KMS-11 (cell line): ENCODE measurements around the gene FOXE3.

ENCODE experiments used
- H2AFZ ChIP-seq: fragments of 200-600 bp; sonication (generic); 2 replicates; pipeline ENCODE4 v1.6.1; 2016; ENCODE audit warnings: antibody characterized with exemption, mixed run types, low read depth
- H3K27ac ChIP-seq: fragments of 200-600 bp; sonication (generic); 2 replicates; pipeline ENCODE4 v1.6.1; 2016; ENCODE audit warnings: mild to moderate bottlenecking, mixed run types
- H3K27me3 ChIP-seq: fragments of 200-600 bp; sonication (generic); 2 replicates; pipeline ENCODE4 v1.6.1; 2017; ENCODE audit warnings: mild to moderate bottlenecking, low read depth, mixed run types, moderate library complexity; ENCODE audit not compliant: insufficient read depth
- H3K36me3 ChIP-seq: fragments of 200-600 bp; sonication (generic); 2 replicates; pipeline ENCODE4 v1.6.1; 2017; ENCODE audit warnings: mild to moderate bottlenecking, mixed run types; ENCODE audit not compliant: insufficient read depth
- H3K4me1 ChIP-seq: fragments of 200-600 bp; sonication (generic); 2 replicates; pipeline ENCODE4 v1.6.1; 2016; ENCODE audit warnings: mild to moderate bottlenecking, low read depth, mixed run types; ENCODE audit not compliant: poor library complexity, severe bottlenecking
- H3K4me2 ChIP-seq: fragments of 200-600 bp; sonication (generic); 2 replicates; pipeline ENCODE4 v1.7.0; 2016; ENCODE audit warnings: mild to moderate bottlenecking, mixed run types
- H3K4me3 ChIP-seq: fragments of 200-600 bp; sonication (generic); IDR thresholded peaks from 2 replicates; pipeline ENCODE4 v1.6.1; 2017; ENCODE audit warnings: low read depth, low read length, mixed read lengths; ENCODE audit not compliant: insufficient read depth
- H3K79me2 ChIP-seq: fragments of 200-600 bp; sonication (generic); 2 replicates; pipeline ENCODE4 v1.6.1; 2016; ENCODE audit warnings: low read depth, mixed run types; ENCODE audit not compliant: insufficient read depth
- H3K9ac ChIP-seq: fragments of 200-600 bp; sonication (generic); 2 replicates; pipeline ENCODE4 v1.6.1; 2016; ENCODE audit warnings: mild to moderate bottlenecking, mixed run types
- H4K20me1 ChIP-seq: fragments of 200-600 bp; sonication (generic); 2 replicates; pipeline ENCODE4 v1.6.1; 2016; ENCODE audit warnings: mild to moderate bottlenecking, mixed run types; ENCODE audit not compliant: insufficient read depth
- TF ChIP-seq, protein P1 (sequence below): fragments of 200-600 bp; sonication (generic); conservative IDR thresholded peaks from 2 replicates; pipeline ENCODE4 v1.6.1; 2017; ENCODE audit warnings: low read depth, mild to moderate bottlenecking, antibody characterized with exemption, low read length, moderate library complexity, mixed read lengths

The FOXE3 gene

DNA sequence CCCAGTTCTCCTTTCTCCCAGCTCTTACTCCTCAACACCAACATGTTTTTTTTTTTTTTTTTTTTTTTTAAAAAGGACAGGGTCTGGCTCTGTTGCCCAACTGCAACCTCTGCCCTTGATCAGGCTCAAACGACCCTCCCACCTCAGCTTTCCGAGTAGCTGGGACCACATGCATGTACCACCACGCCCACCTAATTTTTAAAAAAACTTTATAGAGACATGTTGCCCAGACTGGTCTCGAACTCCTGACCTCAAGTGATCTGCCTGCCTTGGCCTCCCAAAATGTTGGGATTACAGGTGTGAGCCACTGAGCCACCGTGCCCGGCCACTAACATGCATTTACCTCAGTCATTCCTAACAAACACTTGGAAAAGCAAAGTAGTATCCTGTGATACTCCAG is 31.1 kb upstream of the FOXE3 start:
- Histone ChIP-seq H3K4me1 (peaks cover 8% of the 10 kb centered on the region), H3K4me2 (no peak overlapping the region), H4K20me1 (no peaks in the 10 kb centered on the region), H3K79me2 (no peaks in the 10 kb centered on the region), H3K27me3 (no peaks in the 10 kb centered on the region), H3K27ac (no peak overlapping the region), H3K36me3 (no peaks in the 10 kb centered on the region), H3K4me3 (no peak overlapping the region), H2AFZ (no peak overlapping the region), H3K9ac (no peak overlapping the region)
- TF ChIP-seq, protein P1, sequence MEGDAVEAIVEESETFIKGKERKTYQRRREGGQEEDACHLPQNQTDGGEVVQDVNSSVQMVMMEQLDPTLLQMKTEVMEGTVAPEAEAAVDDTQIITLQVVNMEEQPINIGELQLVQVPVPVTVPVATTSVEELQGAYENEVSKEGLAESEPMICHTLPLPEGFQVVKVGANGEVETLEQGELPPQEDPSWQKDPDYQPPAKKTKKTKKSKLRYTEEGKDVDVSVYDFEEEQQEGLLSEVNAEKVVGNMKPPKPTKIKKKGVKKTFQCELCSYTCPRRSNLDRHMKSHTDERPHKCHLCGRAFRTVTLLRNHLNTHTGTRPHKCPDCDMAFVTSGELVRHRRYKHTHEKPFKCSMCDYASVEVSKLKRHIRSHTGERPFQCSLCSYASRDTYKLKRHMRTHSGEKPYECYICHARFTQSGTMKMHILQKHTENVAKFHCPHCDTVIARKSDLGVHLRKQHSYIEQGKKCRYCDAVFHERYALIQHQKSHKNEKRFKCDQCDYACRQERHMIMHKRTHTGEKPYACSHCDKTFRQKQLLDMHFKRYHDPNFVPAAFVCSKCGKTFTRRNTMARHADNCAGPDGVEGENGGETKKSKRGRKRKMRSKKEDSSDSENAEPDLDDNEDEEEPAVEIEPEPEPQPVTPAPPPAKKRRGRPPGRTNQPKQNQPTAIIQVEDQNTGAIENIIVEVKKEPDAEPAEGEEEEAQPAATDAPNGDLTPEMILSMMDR: no peak

DNA sequence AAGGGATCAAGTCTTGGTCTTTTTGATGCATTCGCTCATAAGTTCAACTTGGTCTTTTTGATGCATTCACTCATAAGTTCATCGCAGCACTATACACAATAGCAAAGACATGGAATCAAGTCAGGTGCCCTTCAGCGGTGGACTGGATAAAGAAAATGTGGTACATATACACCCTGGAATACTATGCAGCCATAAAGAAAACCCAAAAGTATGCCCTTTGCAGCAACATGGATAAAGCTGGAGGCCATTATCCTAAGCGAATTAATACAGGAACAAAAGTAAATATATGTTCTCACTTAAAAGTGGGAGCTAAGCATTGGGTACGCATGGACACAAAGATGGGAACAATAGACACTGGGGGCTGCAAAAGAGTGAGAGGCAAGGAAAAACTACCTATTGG is 29.8 kb upstream of the FOXE3 start:
- Histone ChIP-seq H3K27ac (no peak overlapping the region), H3K4me2 (no peak overlapping the region), H3K4me3 (no peak overlapping the region), H3K4me1 (no peaks in the 10 kb centered on the region), H3K79me2 (no peaks in the 10 kb centered on the region), H4K20me1 (no peaks in the 10 kb centered on the region), H2AFZ (no peak overlapping the region), H3K9ac (no peak overlapping the region), H3K27me3 (no peaks in the 10 kb centered on the region), H3K36me3 (no peaks in the 10 kb centered on the region)
- TF ChIP-seq, protein P1: no peak

DNA sequence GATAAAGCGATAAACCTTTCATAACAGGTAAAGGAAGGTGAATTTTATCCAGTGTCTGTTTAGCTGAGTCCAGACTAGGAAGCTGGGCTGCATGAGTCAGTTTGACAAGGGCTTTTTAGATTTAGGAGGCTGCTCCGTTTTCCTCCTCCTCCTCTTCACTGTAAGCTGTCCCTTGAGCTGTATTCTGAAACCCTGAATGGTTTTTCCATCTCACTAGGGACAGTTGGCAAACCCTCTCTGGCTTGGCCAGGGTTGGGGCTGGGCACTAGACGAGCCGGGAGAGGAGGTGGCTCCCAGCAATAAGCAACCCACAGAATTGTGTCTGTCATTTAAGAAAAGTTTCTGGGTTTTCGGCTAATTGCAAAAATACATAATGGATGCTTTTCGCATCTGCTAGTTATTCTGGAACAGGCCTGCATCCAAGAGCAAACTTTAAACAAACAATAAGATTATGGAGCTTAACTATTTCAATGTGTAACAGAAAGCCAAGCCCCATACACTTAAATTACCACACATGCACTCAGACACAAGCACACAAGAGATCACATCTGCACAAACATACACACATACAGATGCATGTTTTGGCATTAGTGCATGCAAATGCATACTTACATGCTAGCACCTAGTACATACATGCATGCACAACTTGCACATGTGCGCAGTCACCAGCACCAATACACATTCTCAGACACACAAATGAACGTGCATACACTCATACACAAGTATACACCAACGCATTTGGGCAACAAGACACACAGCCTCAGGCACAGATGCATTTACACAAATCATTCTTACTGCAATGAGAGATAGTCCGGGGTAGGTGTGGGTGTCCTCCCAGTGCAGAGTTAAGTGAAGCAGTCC is 27.8 kb upstream of the FOXE3 start:
- no peak overlapping the region for H3K27ac ChIP-seq
- H2AFZ ChIP-seq: no peak overlapping the region
- no peaks in the 10 kb centered on the region for H4K20me1 ChIP-seq
- no peak overlapping the region for H3K4me3 ChIP-seq
- no peaks in the 10 kb centered on the region for H3K4me1 ChIP-seq
- H3K36me3 ChIP-seq: no peaks in the 10 kb centered on the region
- no peak overlapping the region for H3K9ac ChIP-seq
- TF ChIP-seq, protein P1: no peak
- H3K79me2 ChIP-seq: no peaks in the 10 kb centered on the region
- H3K4me2 ChIP-seq: no peak overlapping the region
- H3K27me3 ChIP-seq: no peaks in the 10 kb centered on the region

DNA sequence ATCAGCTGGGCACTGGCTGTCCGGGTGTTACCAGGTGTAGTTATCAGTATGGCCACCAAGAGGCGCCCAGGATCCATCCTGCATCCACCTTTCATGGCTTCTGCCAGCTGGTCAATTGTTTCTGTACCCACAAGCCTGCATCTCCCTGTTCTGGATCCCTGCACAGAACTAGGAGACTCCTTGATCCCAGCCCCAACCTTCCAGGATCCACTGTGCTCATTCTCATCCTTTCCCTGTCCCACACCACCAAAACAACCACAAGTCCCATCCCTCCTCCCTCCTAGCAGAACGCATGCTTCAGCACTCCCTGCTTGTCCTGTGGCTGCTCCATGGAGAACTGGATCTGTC is 27.2 kb upstream of the FOXE3 start:
- TF ChIP-seq, protein P1: peak; percentile 91
- Histone ChIP-seq H3K36me3 (no peaks in the 10 kb centered on the region), H3K79me2 (no peaks in the 10 kb centered on the region), H4K20me1 (no peaks in the 10 kb centered on the region), H3K4me3 (no peak overlapping the region), H3K4me2 (no peak overlapping the region), H3K27ac (no peak overlapping the region), H3K9ac (no peak overlapping the region), H3K27me3 (no peaks in the 10 kb centered on the region), H2AFZ (no peak overlapping the region), H3K4me1 (no peaks in the 10 kb centered on the region)
